Calu3 (cell line): ENCODE measurements around the gene TAS2R41. TPM values are rescaled to one million over a fixed set of nuclear protein-coding genes. Genes with fewer than 3 reads are reported as not detected.
"Not testable (repeated sequence)": the region's sequence is repeated elsewhere in the genome, so short reads cannot be mapped to it uniquely, and the experiment has no call there.

ENCODE experiments used
- BruUV-seq: library from RNA; stranded (reverse); fragments of 400-500 nt; replicated peaks from 2 replicates; lab custom pipeline; 2021; lab: Mats Ljungman, UMichigan
- CTCF ChIA-PET: fragments of 300-600 bp; sonication (Branson Sonifier 250); formaldehyde crosslinking; loops from one replicate; lab custom pipeline; 2022; ENCODE audit warnings: antibody characterized with exemption; lab: Charles Lee
- DNase-seq: peaks from one replicate; pipeline ENCODE4 v3.0.0; 2022
- H3K27ac Mint-ChIP-seq: one replicate; pipeline ENCODE4 v1.8.0; 2022; ENCODE audit warnings: mixed read lengths; ENCODE audit not compliant: unreplicated experiment
- H3K27me3 Mint-ChIP-seq: one replicate; pipeline ENCODE4 v1.8.0; 2022; ENCODE audit warnings: mixed read lengths; ENCODE audit not compliant: unreplicated experiment
- H3K36me3 Mint-ChIP-seq: one replicate; pipeline ENCODE4 v1.8.0; 2022; ENCODE audit warnings: mild to moderate bottlenecking, moderate library complexity, mixed read lengths; ENCODE audit not compliant: insufficient read depth, unreplicated experiment
- H3K4me1 Mint-ChIP-seq: one replicate; pipeline ENCODE4 v1.8.0; 2022; ENCODE audit warnings: mild to moderate bottlenecking, low read depth, mixed read lengths; ENCODE audit not compliant: unreplicated experiment
- H3K4me3 Mint-ChIP-seq: one replicate; pipeline ENCODE4 v1.8.0; 2022; ENCODE audit warnings: mild to moderate bottlenecking, low read depth, moderate library complexity, mixed read lengths; ENCODE audit not compliant: unreplicated experiment
- H3K9me3 Mint-ChIP-seq: one replicate; pipeline ENCODE4 v1.8.0; 2022; ENCODE audit warnings: low read depth, mixed read lengths; ENCODE audit not compliant: unreplicated experiment
- intact Hi-C: fragments of 100-400 bp; cut with micrococcal nuclease; formaldehyde crosslinking; loops from one replicate; pipeline ENCODE4 v1.10.0; 2022; ENCODE audit not compliant: unreplicated experiment
- total RNA-seq: library from RNA; stranded (reverse); gene quantifications from 2 replicates; pipeline ENCODE4 v1.2.3, GENCODE V29; 2022
- TF ChIP-seq, protein P1 (sequence below): fragments of 200-600 bp; IDR thresholded peaks from one replicate; pipeline ENCODE4 v1.8.0; 2022; ENCODE audit warnings: antibody characterized with exemption; ENCODE audit not compliant: unreplicated experiment

The TAS2R41 gene
- total RNA-seq, 1 experiment from 2014 or later, result not detected

DNA sequence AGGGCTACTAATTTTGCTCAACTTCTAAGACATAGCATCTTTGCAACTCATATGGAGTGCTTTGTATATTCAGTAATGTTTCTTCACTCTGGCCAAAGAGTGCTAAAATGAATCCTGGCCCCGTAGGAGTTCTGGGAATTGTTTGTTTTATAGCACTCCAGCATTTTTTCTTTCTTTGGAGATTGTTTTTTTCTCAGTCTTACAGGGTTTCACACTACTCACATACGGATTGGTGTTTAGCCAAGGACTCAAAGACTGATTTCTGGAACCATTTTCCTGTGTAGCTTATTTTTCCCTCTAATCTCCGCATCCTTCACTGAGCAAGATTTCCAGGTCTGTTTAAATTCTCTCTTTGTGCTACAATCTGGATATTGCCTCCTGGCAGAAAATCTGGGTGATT, 6.4 kb downstream of the TAS2R41 start:
- Mint-ChIP-seq H3K27me3 (no peaks in the 10 kb centered on the region), H3K27ac (no peak overlapping the region), H3K9me3 (peaks cover 2% of the 10 kb centered on the region), H3K4me3 (no peak overlapping the region), H3K36me3 (no peaks in the 10 kb centered on the region), H3K4me1 (no peaks in the 10 kb centered on the region)
- DNase-seq, result no peak
- intact Hi-C loops, result no loop called here
- no TSS peak for BruUV-seq
- CTCF ChIA-PET, result no interaction called here
- TF ChIP-seq, protein P1, sequence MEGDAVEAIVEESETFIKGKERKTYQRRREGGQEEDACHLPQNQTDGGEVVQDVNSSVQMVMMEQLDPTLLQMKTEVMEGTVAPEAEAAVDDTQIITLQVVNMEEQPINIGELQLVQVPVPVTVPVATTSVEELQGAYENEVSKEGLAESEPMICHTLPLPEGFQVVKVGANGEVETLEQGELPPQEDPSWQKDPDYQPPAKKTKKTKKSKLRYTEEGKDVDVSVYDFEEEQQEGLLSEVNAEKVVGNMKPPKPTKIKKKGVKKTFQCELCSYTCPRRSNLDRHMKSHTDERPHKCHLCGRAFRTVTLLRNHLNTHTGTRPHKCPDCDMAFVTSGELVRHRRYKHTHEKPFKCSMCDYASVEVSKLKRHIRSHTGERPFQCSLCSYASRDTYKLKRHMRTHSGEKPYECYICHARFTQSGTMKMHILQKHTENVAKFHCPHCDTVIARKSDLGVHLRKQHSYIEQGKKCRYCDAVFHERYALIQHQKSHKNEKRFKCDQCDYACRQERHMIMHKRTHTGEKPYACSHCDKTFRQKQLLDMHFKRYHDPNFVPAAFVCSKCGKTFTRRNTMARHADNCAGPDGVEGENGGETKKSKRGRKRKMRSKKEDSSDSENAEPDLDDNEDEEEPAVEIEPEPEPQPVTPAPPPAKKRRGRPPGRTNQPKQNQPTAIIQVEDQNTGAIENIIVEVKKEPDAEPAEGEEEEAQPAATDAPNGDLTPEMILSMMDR, result no peak

DNA sequence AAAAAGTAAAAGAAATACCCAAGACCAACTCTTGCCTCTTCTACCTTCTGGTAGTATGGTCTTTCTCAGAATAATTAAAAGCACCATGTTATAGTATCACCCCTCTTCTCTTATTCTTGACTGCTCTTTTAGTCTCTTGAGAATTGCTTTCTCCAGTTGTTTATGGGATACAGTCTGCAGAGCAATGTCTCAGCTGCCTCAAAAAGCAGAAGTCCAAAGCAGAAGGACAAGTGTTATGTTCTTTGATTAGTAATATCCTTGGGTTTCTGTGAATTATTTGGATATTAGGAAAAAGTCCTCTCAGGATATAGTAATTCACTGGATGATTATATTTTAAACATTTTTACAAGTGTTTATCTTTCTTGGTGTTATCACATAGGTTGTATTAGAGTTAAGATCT, 7.4 kb downstream of the TAS2R41 start:
- peaks cover 2% of the 10 kb centered on the region for H3K9me3 Mint-ChIP-seq
- no TSS peak for BruUV-seq
- no peaks in the 10 kb centered on the region for H3K36me3 Mint-ChIP-seq
- no peak for DNase-seq
- TF ChIP-seq, protein P1, result no peak
- CTCF ChIA-PET, result no interaction called here
- no peak overlapping the region for H3K4me3 Mint-ChIP-seq
- H3K27me3 Mint-ChIP-seq, result no peaks in the 10 kb centered on the region
- H3K27ac Mint-ChIP-seq, result no peak overlapping the region
- no peaks in the 10 kb centered on the region for H3K4me1 Mint-ChIP-seq
- intact Hi-C loops, result no loop called here

DNA sequence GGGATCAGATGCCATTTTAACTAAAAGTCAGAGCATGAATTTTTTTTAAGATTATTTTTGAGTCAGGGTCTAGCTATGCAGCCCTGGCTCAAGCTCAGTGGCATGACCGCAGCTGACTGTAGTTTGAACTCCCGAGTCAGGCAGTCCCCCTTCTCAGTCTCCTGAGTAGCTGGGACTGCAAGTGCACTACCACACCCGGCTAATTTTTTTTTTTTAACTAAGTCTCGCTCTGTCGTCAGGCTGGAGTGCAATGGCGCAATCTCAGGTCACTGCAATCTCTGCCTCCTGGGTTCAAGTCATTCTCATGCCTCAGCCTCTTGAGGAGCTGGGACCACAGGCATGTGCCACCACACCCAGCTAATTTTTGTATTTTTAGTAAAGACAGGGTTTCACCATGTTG, 7.8 kb downstream of the TAS2R41 start:
- H3K4me3 Mint-ChIP-seq, result no peak overlapping the region
- no peak overlapping the region for H3K27ac Mint-ChIP-seq
- intact Hi-C loops, result no loop called here
- no peaks in the 10 kb centered on the region for H3K4me1 Mint-ChIP-seq
- CTCF ChIA-PET, result no interaction called here
- DNase-seq, result no peak
- no peaks in the 10 kb centered on the region for H3K27me3 Mint-ChIP-seq
- TF ChIP-seq, protein P1, result no peak
- H3K9me3 Mint-ChIP-seq, result peaks cover 2% of the 10 kb centered on the region
- no TSS peak for BruUV-seq
- no peaks in the 10 kb centered on the region for H3K36me3 Mint-ChIP-seq

DNA sequence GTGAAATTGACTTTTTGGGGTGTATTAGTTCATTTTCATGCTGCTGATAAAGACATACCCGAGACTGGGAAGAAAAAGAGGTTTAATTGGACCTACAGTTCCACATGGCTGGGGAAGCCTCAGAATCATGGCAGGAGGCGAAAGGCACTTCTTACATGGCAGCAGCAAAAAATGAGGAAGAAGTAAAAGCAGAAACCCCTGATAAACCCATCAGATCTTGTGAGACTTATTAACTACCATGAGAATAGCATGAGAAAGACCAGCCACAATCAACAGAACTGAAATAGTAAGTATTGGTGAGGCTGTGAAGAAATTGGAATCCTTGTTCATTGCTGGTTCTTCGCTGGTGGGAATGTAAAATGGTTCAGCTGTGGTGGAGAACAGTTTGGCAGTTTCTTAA, 8.6 kb downstream of the TAS2R41 start:
- DNase-seq, H3K27me3 Mint-ChIP-seq, H3K4me1 Mint-ChIP-seq, H3K4me3 Mint-ChIP-seq, H3K36me3 Mint-ChIP-seq, CTCF ChIA-PET, intact Hi-C loops, H3K27ac Mint-ChIP-seq, BruUV-seq, H3K9me3 Mint-ChIP-seq: not testable (repeated sequence)

DNA sequence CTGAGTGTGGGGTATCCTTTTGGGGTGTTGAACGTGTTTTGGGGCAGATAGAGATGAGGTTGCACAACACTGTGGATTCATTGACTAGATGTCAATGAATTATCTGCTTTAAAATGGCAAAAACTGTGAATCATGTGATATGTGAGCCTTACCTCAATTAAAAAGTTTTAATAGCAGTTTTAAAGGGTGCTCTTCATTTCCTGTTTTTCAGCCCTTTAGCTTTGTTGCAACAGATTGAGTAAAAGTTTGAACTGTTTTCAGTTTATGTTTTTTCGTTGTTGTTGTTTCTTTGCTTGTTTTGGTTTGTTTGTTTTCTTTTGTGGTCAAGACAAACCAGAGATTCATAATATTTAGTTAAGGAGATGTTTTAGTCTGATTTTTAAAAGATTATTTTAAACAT, 9.4 kb downstream of the TAS2R41 start:
- peaks cover 2% of the 10 kb centered on the region for H3K9me3 Mint-ChIP-seq
- no peaks in the 10 kb centered on the region for H3K36me3 Mint-ChIP-seq
- BruUV-seq, result no TSS peak
- DNase-seq, result no peak
- TF ChIP-seq, protein P1, result no peak
- intact Hi-C loops, result no loop called here
- H3K4me3 Mint-ChIP-seq, result no peak overlapping the region
- no peak overlapping the region for H3K27ac Mint-ChIP-seq
- CTCF ChIA-PET, result no interaction called here
- peaks cover 7% of the 10 kb centered on the region for H3K4me1 Mint-ChIP-seq
- no peaks in the 10 kb centered on the region for H3K27me3 Mint-ChIP-seq
